SH-SY5Y (cell line): ENCODE results near the gene ARHGAP8.

Experiments used
- GATA2 ChIP-seq: IDR thresholded peaks from 2 replicates; pipeline ENCODE4 v1.6.1; 2011; ENCODE audit warnings: mild to moderate bottlenecking, low read depth, low read length
- GATA3 ChIP-seq: IDR thresholded peaks from 2 replicates; pipeline ENCODE4 v1.6.1; 2011; ENCODE audit warnings: low read depth, mild to moderate bottlenecking, low read length, moderate library complexity

DNA sequence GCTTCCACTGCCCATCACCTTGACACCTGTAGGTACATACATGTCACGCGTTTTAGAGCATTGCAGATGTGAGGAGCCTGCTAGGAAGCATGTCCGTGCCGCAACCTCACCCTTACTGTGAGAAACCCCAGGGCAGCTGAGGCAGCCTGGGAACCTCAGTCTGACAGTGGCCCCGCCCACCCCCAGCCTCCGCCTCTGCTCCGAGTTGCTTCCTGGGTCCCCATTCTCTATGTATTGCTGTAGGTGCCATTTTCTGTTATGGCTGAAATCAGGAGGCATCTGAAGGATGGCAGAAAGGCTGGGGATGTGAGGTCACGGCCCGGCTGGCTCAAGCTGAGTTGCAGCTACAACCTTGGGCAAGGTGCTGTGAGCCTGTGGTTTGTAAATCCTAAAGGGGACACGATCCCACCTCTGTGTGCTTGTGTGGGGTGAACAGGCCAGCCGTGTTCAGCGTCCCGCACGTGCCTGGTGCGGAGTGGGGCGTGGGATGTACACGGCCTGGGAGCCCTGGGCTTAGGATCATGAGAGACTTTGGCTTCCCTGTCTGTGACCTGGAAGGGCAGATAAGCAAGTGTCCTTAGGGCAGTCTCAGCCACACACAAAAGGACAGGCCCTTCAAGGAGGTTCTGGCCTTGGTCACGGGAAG, 154.7 kb downstream of the ARHGAP8 start:
- TF ChIP-seq GATA3 (no peak), GATA2 (no peak)
